Measurements from ENCODE around the gene TSPYL4. TPM values are rescaled to one million over a fixed set of nuclear protein-coding genes. Genes with fewer than 3 reads are reported as not detected.

The TSPYL4 gene
- polyA plus RNA-seq, 3 donors: 1.8 to 3.6 (median 2.2) TPM

- H3K79me2 ChIP-seq (ENCODE audit: insufficient read depth, low read length): no peaks in the 10 kb centered on the region
- Mint-ChIP-seq H3K9me3 (no peaks in the 10 kb centered on the region), H3K36me3 (no peaks in the 10 kb centered on the region), H3K4me3 (no peak overlapping the region), H3K27me3 (ENCODE audit: low read depth in 3 of 3) (peaks cover 0 to 1% (median 0%) of the 10 kb centered on the region in 3 donors), H3K27ac (no peak overlapping the region), H3K4me1 (peaks cover 12% of the 10 kb centered on the region)
- H3K4me2 ChIP-seq (replicated peaks; ENCODE audit: extremely low read depth, low read length, poor library complexity, severe bottlenecking): no peak overlapping the region
- TF ChIP-seq CTCF (IDR thresholded peaks at IDR 0.05): no peak
- H3K36me3 ChIP-seq (replicated peaks in 1 of 2; ENCODE audit: control insufficient read depth in 1 of 2, insufficient read depth in 2 of 2, low read length in 2 of 2): no peaks in the 10 kb centered on the region
- H3K27ac ChIP-seq (ENCODE audit: low read depth in 1 of 2, low read length in 2 of 2): no peak overlapping the region
- intact Hi-C loops (cut with micrococcal nuclease): no loop called here
- WGBS (ENCODE audit: insufficient coverage): no CpG with 5 or more reads among the region's 2 CpGs
- H3K4me1 ChIP-seq (ENCODE audit: control insufficient read depth in 1 of 2, insufficient read depth in 2 of 2, low read length in 2 of 2): no peaks in the 10 kb centered on the region
- H4K20me1 ChIP-seq (ENCODE audit: insufficient read depth, low read length): no peaks in the 10 kb centered on the region
- no peak overlapping the region for H3K9ac ChIP-seq (ENCODE audit: insufficient read depth, low read length, poor library complexity, severe bottlenecking)
- H2AFZ ChIP-seq (ENCODE audit: insufficient read depth, low read depth, low read length, poor library complexity, severe bottlenecking): no peak overlapping the region
- no peaks in the 10 kb centered on the region for H3K27me3 ChIP-seq (ENCODE audit: control insufficient read depth in 2 of 2, insufficient read depth in 2 of 2, low read length in 2 of 2)
- H3K4me3 ChIP-seq (replicated peaks in 1 of 3; ENCODE audit: low read depth in 2 of 3, low read length in 3 of 3): no peak overlapping the region
- no peaks in the 10 kb centered on the region for H3K9me3 ChIP-seq (replicated peaks in 1 of 2; ENCODE audit: control insufficient read depth in 1 of 2, insufficient read depth in 1 of 2, low read length in 2 of 2)
- no peak for DNase-seq
Measured at GRCh38 chr6:116201538-116201937, 52.3 kb downstream of the TSPYL4 start.

- Mint-ChIP-seq H3K4me1 (peaks cover 5% of the 10 kb centered on the region), H3K36me3 (no peaks in the 10 kb centered on the region), H3K4me3 (no peak overlapping the region), H3K27ac (no peak overlapping the region), H3K9me3 (no peaks in the 10 kb centered on the region), H3K27me3 (ENCODE audit: low read depth in 3 of 3) (peaks cover 0 to 1% (median 0%) of the 10 kb centered on the region in 3 donors)
- no peak for DNase-seq
- H3K4me2 ChIP-seq (replicated peaks; ENCODE audit: extremely low read depth, low read length, poor library complexity, severe bottlenecking): no peak overlapping the region
- H2AFZ ChIP-seq (ENCODE audit: insufficient read depth, low read depth, low read length, poor library complexity, severe bottlenecking): no peak overlapping the region
- TF ChIP-seq CTCF (IDR thresholded peaks at IDR 0.05): no peak
- no peaks in the 10 kb centered on the region for H3K4me1 ChIP-seq (ENCODE audit: control insufficient read depth in 1 of 2, insufficient read depth in 2 of 2, low read length in 2 of 2)
- no peaks in the 10 kb centered on the region for H3K9me3 ChIP-seq (replicated peaks in 1 of 2; ENCODE audit: control insufficient read depth in 1 of 2, insufficient read depth in 1 of 2, low read length in 2 of 2)
- no peaks in the 10 kb centered on the region for H3K36me3 ChIP-seq (replicated peaks in 1 of 2; ENCODE audit: control insufficient read depth in 1 of 2, insufficient read depth in 2 of 2, low read length in 2 of 2)
- WGBS (ENCODE audit: insufficient coverage): no CpG with 5 or more reads among the region's 3 CpGs
- H3K4me3 ChIP-seq (replicated peaks in 1 of 3; ENCODE audit: low read depth in 2 of 3, low read length in 3 of 3): no peak overlapping the region
- no peaks in the 10 kb centered on the region for H4K20me1 ChIP-seq (ENCODE audit: insufficient read depth, low read length)
- no peaks in the 10 kb centered on the region for H3K27me3 ChIP-seq (ENCODE audit: control insufficient read depth in 2 of 2, insufficient read depth in 2 of 2, low read length in 2 of 2)
- H3K27ac ChIP-seq (ENCODE audit: low read depth in 1 of 2, low read length in 2 of 2): no peak overlapping the region
- intact Hi-C loops (cut with micrococcal nuclease): no loop called here
- H3K79me2 ChIP-seq (ENCODE audit: insufficient read depth, low read length): no peaks in the 10 kb centered on the region
- H3K9ac ChIP-seq (ENCODE audit: insufficient read depth, low read length, poor library complexity, severe bottlenecking): no peak overlapping the region
Measured at GRCh38 chr6:116200619-116201249, 53.1 kb downstream of the TSPYL4 start.

Other genes starting within 250 kb of the TSPYL4 start
- not detected for gene FRK, start 193.2 kb downstream of the TSPYL4 start, polyA plus RNA-seq
- gene NT5DC1, start 153.2 kb downstream of the TSPYL4 start, polyA plus RNA-seq: 10 to 100 TPM; 18.2 to 39.0 (median 28.3) TPM
- gene COL10A1, start 127.9 kb downstream of the TSPYL4 start, polyA plus RNA-seq: not detected
- 10 to 100 TPM; 19.6 to 21.0 (median 20.0) TPM for gene TSPYL1, start 25.9 kb upstream of the TSPYL4 start, polyA plus RNA-seq
- 10 to 100 TPM; 14.6 to 36.5 (median 28.4) TPM for gene DSE, start 116.9 kb upstream of the TSPYL4 start, polyA plus RNA-seq
- 100 to 1,000 TPM in 2 of 3 donors, 10 to 100 TPM in 1; 47.7 to 367 (median 261) TPM for gene CALHM6, start 207.3 kb upstream of the TSPYL4 start, polyA plus RNA-seq

Measured in CD14-positive monocyte (primary cell).